K562 (cell line): Measurements from ENCODE around the gene PIP4K2A. TPM values are rescaled to one million over a fixed set of nuclear protein-coding genes. Genes with fewer than 3 reads are reported as not detected.

ENCODE experiments used
- ATAC-seq: fragments of 200-7000 bp; cut with Tn5 transposase; 3 replicates; pipeline ENCODE4 v1.9.1; 2020; ENCODE audit warnings: moderate library complexity
- BruUV-seq: library from RNA; stranded (reverse); fragments of 400-500 nt; replicated peaks from 2 replicates; lab custom pipeline; 2021; lab: Mats Ljungman, UMichigan
- CTCF ChIA-PET: fragments of 300-600 bp; formaldehyde crosslinking; extraction: SDS; loops from one replicate; lab custom pipeline; 2021; ENCODE audit warnings: low intra/inter-chr PET ratio; lab: Yijun Ruan, JAX
- POLR2A ChIA-PET: fragments of 300-600, 350-650 bp; sonication (Branson Sonifier 250); formaldehyde crosslinking; extraction: SDS; loops from one replicate; lab custom pipeline; 2021; ENCODE audit warnings: antibody characterized with exemption, inconsistent platforms; lab: Yijun Ruan, JAX
- DNase-seq, 4 experiments: peaks; one replicate each; pipeline versions ENCODE4 v3.0.0 to v3.0.0-alpha.2; 2011 to 2018; ENCODE audit warnings: low spot score in 3 of 4, mixed read lengths in 3 of 4; ENCODE audit errors: extremely low read depth in 1 of 4
- FAIRE-seq: peaks from 2 replicates; lab custom pipeline; 2011; peaks lifted over from hg19 to GRCh38; lab: Jason Lieb, UNC
- H2AFZ ChIP-seq: 2 replicates; pipeline ENCODE4 v1.6.0; 2011; ENCODE audit warnings: low read depth, low read length, control low read depth, inconsistent platforms
- H3K27ac ChIP-seq: fragments of 200-600 bp; 3 replicates; pipeline ENCODE4 v1.8.0; 2011; ENCODE audit warnings: low read depth, mild to moderate bottlenecking, control low read depth, inconsistent platforms, low read length, moderate library complexity, mixed read lengths; ENCODE audit errors: extremely low read depth
- H3K27me3 ChIP-seq, 2 experiments: fragments of 300-600 bp in 1 of 2; 2 replicates in 1 of 2; 3 replicates in 1 of 2; pipeline versions ENCODE4 v1.6.0 to v1.8.0; 2011; ENCODE audit warnings: inconsistent platforms in 2 of 2, low read length in 2 of 2, mild to moderate bottlenecking in 1 of 2, mixed read lengths in 1 of 2, moderate library complexity in 1 of 2; ENCODE audit not compliant: control insufficient read depth in 2 of 2, insufficient read depth in 2 of 2
- H3K36me3 ChIP-seq: fragments of 300-600 bp; 3 replicates; pipeline ENCODE4 v1.8.0; 2011; ENCODE audit warnings: mild to moderate bottlenecking, low read length, inconsistent platforms; ENCODE audit not compliant: control insufficient read depth, insufficient read depth
- H3K4me1 ChIP-seq, 2 experiments: fragments of 200-600 bp in 1 of 2; replicated peaks in 1 of 2; 2 replicates in 1 of 2; 3 replicates in 1 of 2; pipeline versions ENCODE4 v1.5.1 to v1.8.0; 2011; ENCODE audit warnings: inconsistent platforms in 2 of 2, low read length in 2 of 2, mild to moderate bottlenecking in 1 of 2, mixed read lengths in 1 of 2, moderate library complexity in 1 of 2; ENCODE audit not compliant: control insufficient read depth in 2 of 2, insufficient read depth in 2 of 2
- H3K4me2 ChIP-seq: 2 replicates; pipeline ENCODE4 v1.6.1; 2011; ENCODE audit warnings: low read length, control low read depth, inconsistent platforms, mixed read lengths; ENCODE audit not compliant: insufficient read depth
- H3K4me3 ChIP-seq: fragments of 200-600 bp; sonication (generic), shearing (Covaris generic); 2 replicates; pipeline ENCODE4 v1.5.1; 2016; ENCODE audit warnings: control low read depth, inconsistent platforms
- H3K79me2 ChIP-seq: fragments of 200-600 bp; 3 replicates; pipeline ENCODE4 v1.8.0; 2011; ENCODE audit warnings: low read length, inconsistent platforms; ENCODE audit not compliant: control insufficient read depth, insufficient read depth
- H3K9ac ChIP-seq, 2 experiments: 2 replicates each; pipeline versions ENCODE4 v1.6.0 to v1.6.1; 2011; ENCODE audit warnings: low read depth in 2 of 2, low read length in 2 of 2, control low read depth in 1 of 2, inconsistent platforms in 1 of 2, mild to moderate bottlenecking in 1 of 2, mixed read lengths in 1 of 2; ENCODE audit not compliant: insufficient read depth in 1 of 2
- H3K9me1 ChIP-seq: one replicate; pipeline ENCODE4 v1.6.0; 2011; ENCODE audit warnings: inconsistent platforms, mild to moderate bottlenecking, low read length, moderate library complexity; ENCODE audit not compliant: control insufficient read depth, insufficient read depth
- H3K9me3 ChIP-seq: replicated peaks from 2 replicates; pipeline ENCODE4 v1.5.1; 2011; ENCODE audit warnings: low read depth, low read length, inconsistent platforms; ENCODE audit not compliant: control insufficient read depth, insufficient read depth
- H4K20me1 ChIP-seq: replicated peaks from 2 replicates; pipeline ENCODE4 v1.6.1; 2011; ENCODE audit warnings: low read length, inconsistent platforms, mixed read lengths; ENCODE audit not compliant: control insufficient read depth, insufficient read depth
- CBX3 ChIP-seq, 2 experiments: IDR thresholded peaks; 1 replicate in 1 of 2; 2 replicates in 1 of 2; pipeline ENCODE4 v1.6.1; 2012; ENCODE audit warnings: inconsistent platforms in 2 of 2, low read length in 2 of 2, borderline replicate concordance in 1 of 2, control low read depth in 1 of 2
- CHAMP1 ChIP-seq: fragments of 450-650 bp; IDR thresholded peaks from 2 replicates; pipeline ENCODE4 v1.6.1; 2016; ENCODE audit warnings: mild to moderate bottlenecking
- E2F4 ChIP-seq: sonication (generic); formaldehyde crosslinking; IDR thresholded peaks from 2 replicates; pipeline ENCODE4 v1.8.0; 2022; ENCODE audit warnings: mild to moderate bottlenecking, low read depth, missing genetic modification reagents
- ETV1 ChIP-seq: fragments of 450-650 bp; conservative IDR thresholded peaks from 2 replicates; pipeline ENCODE4 v1.6.1; 2016; ENCODE audit warnings: missing genetic modification characterization, control low read depth, low read depth, missing compliant biosample characterization
- FOXK2 ChIP-seq, 2 experiments: fragments of 450-650 bp; IDR thresholded peaks in 1 of 2; conservative IDR thresholded peaks in 1 of 2; 2 replicates each; pipeline ENCODE4 v1.6.1; 2016; ENCODE audit warnings: low read depth in 2 of 2, mild to moderate bottlenecking in 1 of 2
- HDGF ChIP-seq: fragments of 450-650 bp; IDR thresholded peaks from 2 replicates; pipeline ENCODE4 v1.6.1; 2016
- IFI16 ChIP-seq: fragments of 250-450 bp; sonication (Bioruptor Pico); IDR thresholded peaks from 2 replicates; pipeline ENCODE4 v2.1.2; 2022; ENCODE audit warnings: mild to moderate bottlenecking, inconsistent platforms
- NFATC3 ChIP-seq: fragments of 450-650 bp; IDR thresholded peaks from 2 replicates; pipeline ENCODE4 v1.6.1; 2017; ENCODE audit warnings: mild to moderate bottlenecking
- RAD51 ChIP-seq: fragments of 450-650 bp; IDR thresholded peaks from 2 replicates; pipeline ENCODE4 v1.7.1; 2016; ENCODE audit warnings: low read depth, mild to moderate bottlenecking, borderline replicate concordance
- TAF9B ChIP-seq: fragments of 450-650 bp; IDR thresholded peaks from 2 replicates; pipeline ENCODE4 v1.6.1; 2018; ENCODE audit warnings: mild to moderate bottlenecking; ENCODE audit not compliant: partially characterized antibody
- ZNF436 ChIP-seq: fragments of 250-450, 450-650 bp; sonication (Bioruptor Pico); formaldehyde crosslinking; IDR thresholded peaks from 2 replicates; pipeline ENCODE4 v1.7.0; 2020; ENCODE audit warnings: mild to moderate bottlenecking
- WGBS: fragments of 100-300 bp; shearing (Covaris generic); methylation state at CpG from one replicate; pipeline ENCODE4 v1.1.6; 2016; ENCODE audit warnings: low coverage, mixed read lengths; ENCODE audit not compliant: insufficient coverage; ENCODE audit errors: missing lambda C conversion rate; 5-methylcytosine and 5-hydroxymethylcytosine counted together
- in situ Hi-C: fragments of 300-500 bp; cut with MboI; formaldehyde crosslinking; loops from 4 replicates; pipeline ENCODE4 v1.15.0; 2018; ENCODE audit warnings: inconsistent platforms, mixed read lengths
- intact Hi-C: fragments of 100-400 bp; cut with micrococcal nuclease; formaldehyde crosslinking; loops from 2 replicates; pipeline ENCODE4 v1.14.2; 2022
- polyA plus RNA-seq, 8 experiments: library from polyadenylated mRNA; depleted of rRNA in 4 of 8; stranded (reverse) in 5 of 8; unstranded in 3 of 8; fragments of >200 nt; fragmentation: Nextera tagmentation in 2 of 8; fragmentation: Illumina TruSeq in 1 of 8; extraction: Ambion mirVana in 2 of 8; extraction: Trizol in 1 of 8; gene quantifications; 2 replicates each; pipeline versions ENCODE4 v1.2.1 to v1.2.3, GENCODE V29; 2011 to 2014; ENCODE audit warnings: inconsistent platforms in 1 of 8, missing spikeins in 1 of 8
- total RNA-seq, 7 experiments: library from RNA; depleted of rRNA in 6 of 7; stranded (reverse); fragments of >200 nt in 6 of 7; fragmentation: Illumina TruSeq in 2 of 7; extraction: Trizol in 2 of 7; gene quantifications; 2 replicates each; pipeline versions ENCODE4 v1.2.1 to v1.2.3, GENCODE V29; 2011 to 2021; ENCODE audit warnings: low replicate concordance in 1 of 7
- TF ChIP-seq, protein P1 (sequence below): fragments of 150-350 bp; conservative IDR thresholded peaks from 2 replicates; pipeline ENCODE4 v1.6.1; 2014; ENCODE audit warnings: low read length
- TF ChIP-seq, protein P2 (sequence below): fragments of 250-450 bp; sonication (Bioruptor Pico); IDR thresholded peaks from 2 replicates; pipeline ENCODE4 v1.5.0; 2021; ENCODE audit warnings: mild to moderate bottlenecking, moderate library complexity

PIP4K2A gene
- total and polyA plus RNA-seq, 9 of the 15 experiments (the other 6 are each of a cell fraction or from before 2014, with no cell fraction given) = 35.6 to 117 (median 71.9) TPM

DNA sequence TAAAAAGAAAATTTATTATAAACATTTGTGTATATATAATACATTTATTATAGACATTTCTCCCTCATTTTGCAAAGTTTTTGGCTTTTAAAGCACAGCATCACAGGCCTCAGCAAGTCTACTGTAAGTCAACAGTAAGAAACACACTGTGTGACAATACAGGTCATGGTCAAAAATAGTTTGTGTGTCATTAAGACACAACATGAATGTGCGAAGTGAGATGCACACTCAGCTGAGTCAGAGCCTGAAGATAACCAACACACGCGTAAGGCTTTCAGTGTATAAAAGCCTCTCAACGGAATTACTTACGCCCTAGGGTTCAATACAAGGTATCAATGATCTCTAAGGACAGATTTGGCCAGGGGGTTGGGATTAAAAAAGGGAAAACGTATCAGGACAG lies 157.6 kb downstream of the PIP4K2A start:
- POLR2A ChIA-PET = no interaction called here
- no peaks in the 10 kb centered on the region; a peak in 1 of 5 replicates for H3K4me1 ChIP-seq
- no peaks in the 10 kb centered on the region for H3K9me1 ChIP-seq
- H3K36me3 ChIP-seq = peaks cover 60% of the 10 kb centered on the region
- H3K79me2 ChIP-seq = no peaks in the 10 kb centered on the region
- H3K9ac ChIP-seq = no peak overlapping the region
- H2AFZ ChIP-seq = no peak overlapping the region
- H3K4me3 ChIP-seq = no peak overlapping the region
- H4K20me1 ChIP-seq = no peaks in the 10 kb centered on the region
- WGBS = 82% methylated on average over 6 of the region's 6 CpGs
- FAIRE-seq (no peak), ATAC-seq (no peak), DNase-seq (no peak)
- no peak overlapping the region for H3K4me2 ChIP-seq
- BruUV-seq = no TSS peak
- in situ Hi-C loops = loop anchor here (10.0 kb wide), 1 partner anchor 428 kb away; no protein-coding TSS in a partner anchor
- intact Hi-C loops = no loop called here
- no peaks in the 10 kb centered on the region for H3K27me3 ChIP-seq
- H3K27ac ChIP-seq = no peak overlapping the region
- CTCF ChIA-PET = no interaction called here
- no peaks in the 10 kb centered on the region for H3K9me3 ChIP-seq
- TF ChIP-seq IFI16 (CRISPR knock-in tag) = no peak
- no peak for TF ChIP-seq FOXK2 (conservative IDR thresholded peaks at IDR 0.05 in 1 of 2, IDR thresholded peaks at IDR 0.05 in 1 of 2; ENCODE audit: low read depth in 2 of 2)
- TF ChIP-seq NFATC3 = no peak
- TF ChIP-seq E2F4 (CRISPR knock-in tag) = no peak
- TF ChIP-seq ETV1 (tag) = no peak
- TF ChIP-seq, protein P1, sequence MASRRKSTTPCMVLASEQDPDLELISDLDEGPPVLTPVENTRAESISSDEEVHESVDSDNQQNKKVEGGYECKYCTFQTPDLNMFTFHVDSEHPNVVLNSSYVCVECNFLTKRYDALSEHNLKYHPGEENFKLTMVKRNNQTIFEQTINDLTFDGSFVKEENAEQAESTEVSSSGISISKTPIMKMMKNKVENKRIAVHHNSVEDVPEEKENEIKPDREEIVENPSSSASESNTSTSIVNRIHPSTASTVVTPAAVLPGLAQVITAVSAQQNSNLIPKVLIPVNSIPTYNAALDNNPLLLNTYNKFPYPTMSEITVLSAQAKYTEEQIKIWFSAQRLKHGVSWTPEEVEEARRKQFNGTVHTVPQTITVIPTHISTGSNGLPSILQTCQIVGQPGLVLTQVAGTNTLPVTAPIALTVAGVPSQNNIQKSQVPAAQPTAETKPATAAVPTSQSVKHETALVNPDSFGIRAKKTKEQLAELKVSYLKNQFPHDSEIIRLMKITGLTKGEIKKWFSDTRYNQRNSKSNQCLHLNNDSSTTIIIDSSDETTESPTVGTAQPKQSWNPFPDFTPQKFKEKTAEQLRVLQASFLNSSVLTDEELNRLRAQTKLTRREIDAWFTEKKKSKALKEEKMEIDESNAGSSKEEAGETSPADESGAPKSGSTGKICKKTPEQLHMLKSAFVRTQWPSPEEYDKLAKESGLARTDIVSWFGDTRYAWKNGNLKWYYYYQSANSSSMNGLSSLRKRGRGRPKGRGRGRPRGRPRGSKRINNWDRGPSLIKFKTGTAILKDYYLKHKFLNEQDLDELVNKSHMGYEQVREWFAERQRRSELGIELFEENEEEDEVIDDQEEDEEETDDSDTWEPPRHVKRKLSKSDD = no peak
- TF ChIP-seq CBX3 (IDR thresholded peaks at IDR 0.05; ENCODE audit: borderline replicate concordance in 1 of 2, low read length in 2 of 2) = no peak
- TF ChIP-seq CHAMP1 = no peak
- no peak for TF ChIP-seq ZNF436 (CRISPR knock-in tag)
- no peak for TF ChIP-seq RAD51
- no peak for TF ChIP-seq TAF9B
- no peak for TF ChIP-seq HDGF
- TF ChIP-seq, protein P2, sequence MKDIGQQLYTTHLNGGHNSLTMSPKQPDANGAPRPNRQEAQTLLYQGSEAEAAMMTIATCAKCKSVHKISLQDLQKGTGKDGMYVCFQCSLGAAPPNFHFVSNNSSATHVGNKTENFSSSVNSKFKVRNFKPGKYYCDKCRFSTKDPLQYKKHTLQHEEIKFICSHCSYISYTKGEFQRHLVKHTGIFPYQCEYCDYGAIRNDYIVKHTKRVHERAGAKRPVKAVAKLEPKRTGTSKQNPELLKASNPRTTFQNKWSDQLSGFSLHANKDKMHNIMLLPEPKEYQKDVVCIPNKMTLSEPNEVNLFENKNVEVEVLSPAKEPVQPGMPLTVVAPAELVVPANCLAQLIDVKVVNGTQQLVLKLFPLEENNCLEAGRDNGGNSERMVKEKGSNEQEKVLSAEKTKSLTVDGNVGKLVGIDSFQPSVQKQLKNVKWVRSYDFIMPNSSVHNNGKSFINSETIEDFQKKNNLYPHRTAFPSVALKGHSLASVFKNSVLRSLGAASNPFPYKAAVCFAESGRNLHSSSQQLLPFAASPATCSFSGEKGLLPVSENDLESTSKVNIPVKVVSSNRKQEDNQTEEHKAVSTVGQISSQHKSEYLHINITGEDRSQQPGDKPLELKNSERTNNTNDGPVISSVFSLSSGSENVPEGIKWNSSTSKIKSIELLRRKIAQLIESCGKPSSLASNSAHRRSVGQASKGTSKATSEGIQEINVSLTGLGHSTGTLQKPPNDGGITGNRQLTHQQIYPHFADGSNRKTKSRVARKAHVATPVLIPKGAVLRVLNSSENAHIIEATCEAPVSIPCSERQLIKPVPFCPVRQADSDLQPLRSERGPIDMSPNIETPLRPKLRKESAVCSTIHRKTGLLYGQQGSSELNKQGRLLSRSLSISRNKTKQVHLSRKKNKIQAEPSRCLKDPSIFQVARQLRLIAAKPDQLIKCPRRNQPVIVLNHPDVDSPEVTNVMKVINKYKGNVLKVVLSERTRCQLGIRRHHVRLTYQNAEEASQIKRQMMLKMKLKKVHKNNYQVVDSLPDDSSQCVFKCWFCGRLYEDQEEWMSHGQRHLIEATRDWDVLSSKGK (CRISPR knock-in tag) = no peak
